HCT116 (cell line): ENCODE results near the gene DYNLT2. TPM values are rescaled to one million over a fixed set of nuclear protein-coding genes. Genes with fewer than 3 reads are reported as not detected.

ENCODE experiments used
- ATAC-seq: fragments of 200-7000 bp; cut with Tn5 transposase; 2 replicates; pipeline ENCODE4 v1.9.1; 2020; ENCODE audit warnings: mild to moderate bottlenecking, moderate library complexity
- BruUV-seq: library from RNA; stranded (reverse); fragments of 400-500 nt; replicated peaks from 2 replicates; lab custom pipeline; 2021; lab: Mats Ljungman, UMichigan
- CTCF ChIA-PET: fragments of 300-600 bp; sonication (Branson Sonifier 250); formaldehyde crosslinking; loops from one replicate; lab custom pipeline; 2021; ENCODE audit warnings: antibody characterized with exemption; lab: Charles Lee
- POLR2A ChIA-PET: fragments of 300-600, 350-600 bp; sonication (Branson Sonifier 250); formaldehyde crosslinking; loops from one replicate; lab custom pipeline; 2021; ENCODE audit warnings: antibody characterized with exemption; lab: Charles Lee
- RAD21 ChIA-PET, 2 experiments: fragments of 300-600 bp; sonication (Branson Sonifier 250); formaldehyde crosslinking; loops; one replicate each; lab custom pipeline; 2023; ENCODE audit warnings: low total read pairs in 2 of 2; ENCODE audit not compliant: uncharacterized antibody in 2 of 2, unreplicated experiment in 2 of 2, low non-redundant PET in 1 of 2; lab: Charles Lee
- DNase-seq: peaks from one replicate; pipeline ENCODE4 v3.0.0-alpha.2; 2010; ENCODE audit warnings: low read depth, low spot score
- H2AFZ ChIP-seq: fragments of 200-600 bp; shearing (Covaris generic), sonication (generic); 2 replicates; pipeline ENCODE4 v1.6.1; 2017; ENCODE audit warnings: low read depth, mixed run types, mixed read lengths, antibody characterized with exemption, low read length; ENCODE audit not compliant: poor library complexity, severe bottlenecking
- H3K27ac ChIP-seq: 2 replicates; pipeline ENCODE4 v1.5.1; 2012; ENCODE audit warnings: low read depth, low read length
- H3K27me3 ChIP-seq: fragments of 200-600 bp; sonication (generic); 2 replicates; pipeline ENCODE4 v1.6.1; 2016; ENCODE audit warnings: mixed run types, low read length, mixed read lengths; ENCODE audit not compliant: insufficient read depth
- H3K36me3 ChIP-seq, 2 experiments: fragments of 200-500 bp in 1 of 2; fragments of 200-600 bp in 1 of 2; sonication (Bioruptor generic) in 1 of 2; sonication (generic) in 1 of 2; 2 replicates each; pipeline versions ENCODE4 v1.5.1 to v1.6.1; 2014 to 2016; ENCODE audit warnings: low read length in 2 of 2, inconsistent platforms in 1 of 2, mixed read lengths in 1 of 2, mixed run types in 1 of 2; ENCODE audit not compliant: insufficient read depth in 2 of 2, control insufficient read depth in 1 of 2
- H3K4me1 ChIP-seq, 2 experiments: fragments of 200-600 bp in 1 of 2; sonication (generic) in 1 of 2; 2 replicates each; pipeline versions ENCODE4 v1.5.1 to v1.6.1; 2012 to 2017; ENCODE audit warnings: low read length in 2 of 2, inconsistent platforms in 1 of 2, mild to moderate bottlenecking in 1 of 2, mixed read lengths in 1 of 2, mixed run types in 1 of 2, moderate library complexity in 1 of 2; ENCODE audit not compliant: insufficient read depth in 2 of 2, control insufficient read depth in 1 of 2
- H3K4me2 ChIP-seq: fragments of 200-600 bp; sonication (generic); 2 replicates; pipeline ENCODE4 v1.6.1; 2017; ENCODE audit warnings: mixed run types, low read length, mixed read lengths
- H3K4me3 ChIP-seq, 2 experiments: fragments of 200-600 bp in 1 of 2; sonication (generic) in 1 of 2; replicated peaks in 1 of 2; 2 replicates each; pipeline ENCODE4 v1.5.1; 2011 to 2016; ENCODE audit warnings: low read length in 2 of 2, control low read depth in 1 of 2, low read depth in 1 of 2, mild to moderate bottlenecking in 1 of 2, mixed read lengths in 1 of 2, mixed run types in 1 of 2
- H3K79me2 ChIP-seq: fragments of 200-600 bp; sonication (generic); 2 replicates; pipeline ENCODE4 v1.6.1; 2017; ENCODE audit warnings: mild to moderate bottlenecking, mixed run types, low read length, moderate library complexity, mixed read lengths; ENCODE audit not compliant: insufficient read depth
- H3K9ac ChIP-seq: fragments of 200-600 bp; sonication (generic); 2 replicates; pipeline ENCODE4 v1.6.1; 2016; ENCODE audit warnings: low read length, mixed read lengths
- H3K9me2 ChIP-seq: fragments of 200-600 bp; sonication (generic), shearing (Covaris generic); 2 replicates; pipeline ENCODE4 v1.6.1; 2017; ENCODE audit warnings: mixed run types, mild to moderate bottlenecking, moderate library complexity; ENCODE audit not compliant: insufficient read depth
- H3K9me3 ChIP-seq, 2 experiments: fragments of 200-500 bp in 1 of 2; fragments of 200-600 bp in 1 of 2; sonication (Bioruptor generic) in 1 of 2; sonication (generic) in 1 of 2; 2 replicates each; pipeline ENCODE4 v1.6.1; 2014 to 2017; ENCODE audit warnings: low read length in 2 of 2, mixed read lengths in 2 of 2, inconsistent platforms in 1 of 2, low read depth in 1 of 2, mild to moderate bottlenecking in 1 of 2, mixed run types in 1 of 2, moderate library complexity in 1 of 2; ENCODE audit not compliant: control insufficient read depth in 1 of 2, insufficient read depth in 1 of 2
- H4K20me1 ChIP-seq: fragments of 200-600 bp; sonication (generic), shearing (Covaris generic); 2 replicates; pipeline ENCODE4 v1.6.1; 2017; ENCODE audit warnings: mixed run types, mild to moderate bottlenecking, moderate library complexity; ENCODE audit not compliant: insufficient read depth
- EZH2phosphoT487 ChIP-seq: fragments of 200-600 bp; IDR thresholded peaks from 2 replicates; pipeline ENCODE4 v1.6.1; 2018; ENCODE audit warnings: antibody characterized with exemption, borderline replicate concordance
- FOSL1 ChIP-seq: IDR thresholded peaks from 2 replicates; pipeline ENCODE4 v1.6.1; 2012; ENCODE audit warnings: low read depth
- JUND ChIP-seq: IDR thresholded peaks from 2 replicates; pipeline ENCODE4 v1.6.1; 2012
- POLR2A ChIP-seq: IDR thresholded peaks from 2 replicates; pipeline ENCODE4 v1.7.0; 2011; ENCODE audit warnings: borderline replicate concordance; ENCODE audit not compliant: insufficient read depth, insufficient read length; ENCODE audit errors: extremely low read depth
- SP1 ChIP-seq: IDR thresholded peaks from 2 replicates; pipeline ENCODE4 v1.6.1; 2012; ENCODE audit warnings: low read depth
- TCF7L2 ChIP-seq: IDR thresholded peaks from 2 replicates; pipeline ENCODE4 v1.7.0; 2011; ENCODE audit warnings: borderline replicate concordance, inconsistent platforms; ENCODE audit not compliant: insufficient read depth, insufficient read length; ENCODE audit errors: extremely low read depth
- ZFX ChIP-seq: fragments of 450-650 bp; IDR thresholded peaks from 2 replicates; pipeline ENCODE4 v1.6.1; 2017
- ZNF274 ChIP-seq: fragments of 200-500 bp; sonication (Bioruptor generic); IDR thresholded peaks from 2 replicates; pipeline ENCODE4 v1.6.1; 2014; ENCODE audit warnings: mild to moderate bottlenecking, low read depth, low read length, inconsistent platforms
- intact Hi-C: fragments of 100-400 bp; cut with micrococcal nuclease; formaldehyde crosslinking; loops from 2 replicates; pipeline ENCODE4 v1.10.0; 2022
- total RNA-seq: library from RNA; stranded (reverse); gene quantifications from one replicate; pipeline ENCODE4 v1.2.1, GENCODE V29; 2021; ENCODE audit not compliant: unreplicated experiment
- TF ChIP-seq, protein P1 (sequence below): IDR thresholded peaks from 2 replicates; pipeline ENCODE4 v1.6.1; 2012
- TF ChIP-seq, protein P2 (sequence below): IDR thresholded peaks from 2 replicates; pipeline ENCODE4 v1.6.1; 2012; ENCODE audit warnings: low read depth
- TF ChIP-seq, protein P3 (sequence below): IDR thresholded peaks from 2 replicates; pipeline ENCODE4 v1.6.1; 2011; ENCODE audit warnings: mild to moderate bottlenecking, low read length, moderate library complexity; ENCODE audit not compliant: insufficient replicate concordance; ENCODE audit errors: extremely low read depth

Gene DYNLT2
- total RNA-seq, 1 experiment from 2014 or later: 1.5 TPM

DNA sequence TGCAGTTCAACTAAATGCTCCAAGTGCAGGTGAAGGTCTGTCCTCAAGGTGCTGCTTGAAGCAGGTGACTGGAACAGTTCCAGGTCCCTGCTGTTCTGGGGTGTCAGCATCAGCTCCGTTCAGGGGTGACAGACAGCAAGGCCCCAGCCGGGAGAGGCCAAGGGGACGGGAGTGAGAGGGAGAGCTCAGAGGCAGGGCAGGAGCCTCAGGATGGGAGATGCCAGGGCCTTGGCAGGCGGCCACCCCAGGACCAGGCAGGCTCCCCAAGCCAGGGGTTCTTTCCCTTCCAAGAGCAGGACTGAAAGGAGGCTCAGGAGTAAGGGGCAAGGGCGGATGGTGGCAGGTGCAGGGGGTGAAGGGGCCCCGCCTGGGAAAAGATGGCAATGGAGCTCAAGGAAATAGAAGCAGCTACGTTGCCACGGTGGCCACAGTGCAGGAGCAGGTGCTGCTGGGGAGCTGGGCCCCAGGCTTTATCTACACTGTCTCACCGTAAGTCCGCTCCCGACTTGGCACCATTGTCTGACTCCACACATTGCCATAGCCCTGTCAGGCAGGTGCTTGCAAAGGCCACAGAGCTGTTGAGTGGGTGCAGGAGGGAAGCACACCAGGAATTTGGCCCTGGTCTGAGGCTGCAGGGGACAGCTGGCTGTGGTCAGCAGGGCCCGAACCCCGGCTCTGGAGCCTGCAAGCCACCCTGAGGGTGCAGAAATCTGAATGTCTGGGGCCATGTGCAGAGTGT, 43.1 kb upstream of the DYNLT2 start (continued):
- TF ChIP-seq SP1 (no peak), POLR2A (no peak), ZNF274 (no peak), FOSL1 (no peak), TCF7L2 (no peak)
- TF ChIP-seq, protein P1, sequence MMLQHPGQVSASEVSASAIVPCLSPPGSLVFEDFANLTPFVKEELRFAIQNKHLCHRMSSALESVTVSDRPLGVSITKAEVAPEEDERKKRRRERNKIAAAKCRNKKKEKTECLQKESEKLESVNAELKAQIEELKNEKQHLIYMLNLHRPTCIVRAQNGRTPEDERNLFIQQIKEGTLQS: no peak
- TF ChIP-seq, all 23 proteins: peak for 0

DNA sequence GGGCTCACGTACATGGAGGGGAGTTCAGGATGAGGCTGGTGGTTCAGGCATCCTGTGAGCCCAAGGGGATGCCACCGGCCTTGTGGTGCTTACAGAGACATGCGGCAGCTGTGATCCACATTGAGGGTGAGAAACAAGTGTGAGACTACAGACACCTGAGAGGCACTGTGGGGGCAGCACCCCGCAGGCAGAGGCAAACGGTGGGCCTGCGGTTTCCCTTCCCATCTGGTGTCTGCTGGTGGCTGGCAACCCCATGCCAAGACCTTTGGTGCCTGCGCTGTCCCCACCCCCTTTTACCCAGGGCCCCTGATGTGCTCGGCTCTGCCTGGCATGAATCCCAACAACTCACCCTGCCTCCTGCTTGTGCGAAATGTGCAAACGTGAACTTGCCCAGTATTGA, 42.0 kb upstream of the DYNLT2 start:
- POLR2A ChIA-PET: no interaction called here
- RAD21 ChIA-PET: no interaction called here
- Histone ChIP-seq H3K27ac (no peak overlapping the region), H3K9me2 (no peaks in the 10 kb centered on the region), H3K4me1 (peaks cover 0 to 16% of the 10 kb centered on the region in 2 experiments; a peak in 3 of 4 replicates), H2AFZ (no peak overlapping the region), H3K9me3 (no peaks in the 10 kb centered on the region), H3K36me3 (no peaks in the 10 kb centered on the region), H3K4me2 (no peak overlapping the region), H3K4me3 (no peak overlapping the region), H3K9ac (no peak overlapping the region), H3K27me3 (no peaks in the 10 kb centered on the region; the same call in 1 of the 2 replicates), H4K20me1 (no peaks in the 10 kb centered on the region), H3K79me2 (no peaks in the 10 kb centered on the region)
- intact Hi-C loops: loop anchor here (10.0 kb wide), 1 partner anchor 511 kb away; the partner anchor contains the start of gene FAM120B
- TF ChIP-seq, protein P2, sequence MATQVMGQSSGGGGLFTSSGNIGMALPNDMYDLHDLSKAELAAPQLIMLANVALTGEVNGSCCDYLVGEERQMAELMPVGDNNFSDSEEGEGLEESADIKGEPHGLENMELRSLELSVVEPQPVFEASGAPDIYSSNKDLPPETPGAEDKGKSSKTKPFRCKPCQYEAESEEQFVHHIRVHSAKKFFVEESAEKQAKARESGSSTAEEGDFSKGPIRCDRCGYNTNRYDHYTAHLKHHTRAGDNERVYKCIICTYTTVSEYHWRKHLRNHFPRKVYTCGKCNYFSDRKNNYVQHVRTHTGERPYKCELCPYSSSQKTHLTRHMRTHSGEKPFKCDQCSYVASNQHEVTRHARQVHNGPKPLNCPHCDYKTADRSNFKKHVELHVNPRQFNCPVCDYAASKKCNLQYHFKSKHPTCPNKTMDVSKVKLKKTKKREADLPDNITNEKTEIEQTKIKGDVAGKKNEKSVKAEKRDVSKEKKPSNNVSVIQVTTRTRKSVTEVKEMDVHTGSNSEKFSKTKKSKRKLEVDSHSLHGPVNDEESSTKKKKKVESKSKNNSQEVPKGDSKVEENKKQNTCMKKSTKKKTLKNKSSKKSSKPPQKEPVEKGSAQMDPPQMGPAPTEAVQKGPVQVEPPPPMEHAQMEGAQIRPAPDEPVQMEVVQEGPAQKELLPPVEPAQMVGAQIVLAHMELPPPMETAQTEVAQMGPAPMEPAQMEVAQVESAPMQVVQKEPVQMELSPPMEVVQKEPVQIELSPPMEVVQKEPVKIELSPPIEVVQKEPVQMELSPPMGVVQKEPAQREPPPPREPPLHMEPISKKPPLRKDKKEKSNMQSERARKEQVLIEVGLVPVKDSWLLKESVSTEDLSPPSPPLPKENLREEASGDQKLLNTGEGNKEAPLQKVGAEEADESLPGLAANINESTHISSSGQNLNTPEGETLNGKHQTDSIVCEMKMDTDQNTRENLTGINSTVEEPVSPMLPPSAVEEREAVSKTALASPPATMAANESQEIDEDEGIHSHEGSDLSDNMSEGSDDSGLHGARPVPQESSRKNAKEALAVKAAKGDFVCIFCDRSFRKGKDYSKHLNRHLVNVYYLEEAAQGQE: no peak
- TF ChIP-seq, protein P3, sequence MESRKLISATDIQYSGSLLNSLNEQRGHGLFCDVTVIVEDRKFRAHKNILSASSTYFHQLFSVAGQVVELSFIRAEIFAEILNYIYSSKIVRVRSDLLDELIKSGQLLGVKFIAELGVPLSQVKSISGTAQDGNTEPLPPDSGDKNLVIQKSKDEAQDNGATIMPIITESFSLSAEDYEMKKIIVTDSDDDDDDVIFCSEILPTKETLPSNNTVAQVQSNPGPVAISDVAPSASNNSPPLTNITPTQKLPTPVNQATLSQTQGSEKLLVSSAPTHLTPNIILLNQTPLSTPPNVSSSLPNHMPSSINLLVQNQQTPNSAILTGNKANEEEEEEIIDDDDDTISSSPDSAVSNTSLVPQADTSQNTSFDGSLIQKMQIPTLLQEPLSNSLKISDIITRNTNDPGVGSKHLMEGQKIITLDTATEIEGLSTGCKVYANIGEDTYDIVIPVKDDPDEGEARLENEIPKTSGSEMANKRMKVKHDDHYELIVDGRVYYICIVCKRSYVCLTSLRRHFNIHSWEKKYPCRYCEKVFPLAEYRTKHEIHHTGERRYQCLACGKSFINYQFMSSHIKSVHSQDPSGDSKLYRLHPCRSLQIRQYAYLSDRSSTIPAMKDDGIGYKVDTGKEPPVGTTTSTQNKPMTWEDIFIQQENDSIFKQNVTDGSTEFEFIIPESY: no peak
- TF ChIP-seq JUND (no peak), EZH2phosphoT487 (no peak), ZFX (no peak)
- ATAC-seq (no peak), DNase-seq (no peak)
- no TSS peak for BruUV-seq
- CTCF ChIA-PET: no interaction called here
